Karpas-422 (cell line): ENCODE measurements around the gene TRIM66. TPM values are rescaled to one million over a fixed set of nuclear protein-coding genes. Genes with fewer than 3 reads are reported as not detected.

Experiments
- DNase-seq: peaks from one replicate; pipeline ENCODE4 v3.0.0-alpha.2; 2015
- H2AFZ ChIP-seq: fragments of 200-600 bp; sonication (generic); 2 replicates; pipeline ENCODE4 v1.6.1; 2014; ENCODE audit warnings: antibody characterized with exemption, low read length, mixed read lengths
- H3K27ac ChIP-seq: fragments of 200-600 bp; sonication (generic); 2 replicates; pipeline ENCODE4 v1.5.1; 2014; ENCODE audit warnings: mild to moderate bottlenecking, low read length, moderate library complexity
- H3K27me3 ChIP-seq: fragments of 200-600 bp; sonication (generic); 2 replicates; pipeline ENCODE4 v1.6.1; 2014; ENCODE audit warnings: low read length, mixed read lengths
- H3K36me3 ChIP-seq: fragments of 200-600 bp; sonication (generic); 2 replicates; pipeline ENCODE4 v1.6.1; 2014; ENCODE audit warnings: low read length, mixed read lengths; ENCODE audit not compliant: insufficient read depth
- H3K4me1 ChIP-seq: fragments of 200-600 bp; sonication (generic); 2 replicates; pipeline ENCODE4 v1.6.1; 2014; ENCODE audit warnings: mild to moderate bottlenecking, low read length, mixed read lengths
- H3K4me2 ChIP-seq: fragments of 200-600 bp; sonication (generic); 2 replicates; pipeline ENCODE4 v1.6.1; 2014; ENCODE audit warnings: low read length, low read depth, mild to moderate bottlenecking; ENCODE audit not compliant: poor library complexity, severe bottlenecking
- H3K4me3 ChIP-seq: fragments of 200-600 bp; sonication (generic); 2 replicates; pipeline ENCODE4 v1.5.1; 2014; ENCODE audit warnings: mild to moderate bottlenecking, antibody characterized with exemption, low read length, mixed read lengths
- H3K79me2 ChIP-seq: fragments of 200-600 bp; sonication (generic); 2 replicates; pipeline ENCODE4 v1.6.1; 2014; ENCODE audit warnings: mild to moderate bottlenecking, low read length, mixed read lengths
- H3K9ac ChIP-seq: fragments of 200-600 bp; sonication (generic); 2 replicates; pipeline ENCODE4 v1.6.0; 2014; ENCODE audit warnings: low read length
- H3K9me2 ChIP-seq: fragments of 200-600 bp; sonication (generic), shearing (Covaris generic); replicated peaks from 2 replicates; pipeline ENCODE4 v1.6.0; 2014; ENCODE audit warnings: mild to moderate bottlenecking, low read length, moderate library complexity; ENCODE audit not compliant: insufficient read depth
- H3K9me3 ChIP-seq: fragments of 300-700, 200-600 bp; sonication (generic); 2 replicates; pipeline ENCODE4 v1.6.1; 2014; ENCODE audit warnings: low read length, mixed read lengths
- H4K20me1 ChIP-seq: fragments of 200-600 bp; sonication (generic); 2 replicates; pipeline ENCODE4 v1.6.1; 2014; ENCODE audit warnings: mild to moderate bottlenecking, antibody characterized with exemption, low read length, low read depth; ENCODE audit not compliant: insufficient read depth
- total RNA-seq: library from RNA; depleted of rRNA; stranded (reverse); fragments of >200 nt; shearing (Covaris generic); gene quantifications from 2 replicates; pipeline ENCODE4 v1.2.3, GENCODE V29; 2014; ENCODE audit warnings: low replicate concordance

TRIM66 gene
- total RNA-seq, 1 experiment from 2014 or later = 13.3 TPM

DNA sequence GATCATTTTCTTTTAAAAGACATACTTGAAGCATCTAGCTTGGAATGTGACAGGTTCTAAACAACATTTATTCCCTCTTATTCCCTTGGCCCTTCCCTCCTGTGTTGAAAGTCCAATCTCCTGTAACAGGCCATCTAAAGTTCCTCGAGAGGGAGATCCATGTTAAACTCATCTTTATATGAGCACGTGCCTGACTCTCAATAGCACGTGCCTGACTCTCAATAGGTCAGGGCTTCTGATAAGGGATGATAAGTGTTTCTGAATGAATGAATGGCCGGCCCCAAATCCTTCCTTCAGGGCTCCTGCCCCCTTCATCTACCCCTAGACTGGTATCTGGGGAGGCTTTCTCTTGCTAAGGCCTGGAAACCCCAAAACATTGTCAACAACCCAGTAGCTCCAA lies 27.3 kb upstream of the TRIM66 start:
- Histone ChIP-seq H3K4me2 (no peak overlapping the region), H3K27ac (no peak overlapping the region), H3K36me3 (no peaks in the 10 kb centered on the region), H3K9ac (no peak overlapping the region), H3K9me2 (no peaks in the 10 kb centered on the region), H3K79me2 (no peaks in the 10 kb centered on the region), H3K9me3 (no peaks in the 10 kb centered on the region), H3K4me3 (no peak overlapping the region), H3K4me1 (peaks cover 6% of the 10 kb centered on the region; the same call in 1 of the 2 replicates), H2AFZ (no peak overlapping the region), H3K27me3 (no peaks in the 10 kb centered on the region), H4K20me1 (no peaks in the 10 kb centered on the region)
- DNase-seq = no peak

DNA sequence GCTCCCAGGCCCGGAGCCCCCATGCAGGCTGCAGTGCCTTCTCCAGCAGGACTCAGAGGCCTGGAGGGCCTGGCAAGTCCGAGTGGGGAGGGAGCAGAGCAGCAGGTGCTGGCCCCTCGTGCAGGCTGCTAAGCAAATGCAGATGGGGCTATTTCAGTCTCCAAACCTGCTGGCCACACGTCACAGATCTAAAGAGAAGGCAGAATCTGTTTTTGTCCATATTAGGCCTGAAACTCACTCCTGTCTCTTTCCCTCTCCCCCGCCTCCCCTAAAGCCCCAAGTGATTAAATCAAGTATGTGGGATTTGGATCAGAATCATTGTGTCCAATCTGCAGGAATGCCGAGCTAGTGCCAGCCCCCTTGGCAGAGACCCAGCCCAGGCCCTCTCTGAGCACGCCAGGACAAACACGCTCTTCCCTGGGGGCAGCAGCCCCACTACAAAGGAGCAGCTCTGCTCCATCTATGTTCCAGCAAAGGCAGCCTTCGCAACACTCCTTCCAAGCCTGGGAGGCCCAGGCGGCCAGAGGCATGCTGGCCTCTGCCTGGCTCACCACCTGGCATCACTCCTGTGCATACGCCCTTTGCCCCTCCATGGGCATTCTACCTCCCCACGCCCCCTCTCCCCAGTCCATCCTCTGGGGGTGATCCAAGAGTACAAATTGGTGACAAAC lies 26.7 kb upstream of the TRIM66 start:
- Histone ChIP-seq H3K9ac (no peak overlapping the region), H3K27ac (no peak overlapping the region), H3K4me1 (peaks cover 6% of the 10 kb centered on the region; the same call in 1 of the 2 replicates), H3K4me3 (no peak overlapping the region), H2AFZ (no peak overlapping the region), H3K9me2 (no peaks in the 10 kb centered on the region), H3K4me2 (no peak overlapping the region), H3K9me3 (no peaks in the 10 kb centered on the region), H3K79me2 (no peaks in the 10 kb centered on the region), H3K27me3 (no peaks in the 10 kb centered on the region), H4K20me1 (no peaks in the 10 kb centered on the region), H3K36me3 (no peaks in the 10 kb centered on the region)
- no peak for DNase-seq

DNA sequence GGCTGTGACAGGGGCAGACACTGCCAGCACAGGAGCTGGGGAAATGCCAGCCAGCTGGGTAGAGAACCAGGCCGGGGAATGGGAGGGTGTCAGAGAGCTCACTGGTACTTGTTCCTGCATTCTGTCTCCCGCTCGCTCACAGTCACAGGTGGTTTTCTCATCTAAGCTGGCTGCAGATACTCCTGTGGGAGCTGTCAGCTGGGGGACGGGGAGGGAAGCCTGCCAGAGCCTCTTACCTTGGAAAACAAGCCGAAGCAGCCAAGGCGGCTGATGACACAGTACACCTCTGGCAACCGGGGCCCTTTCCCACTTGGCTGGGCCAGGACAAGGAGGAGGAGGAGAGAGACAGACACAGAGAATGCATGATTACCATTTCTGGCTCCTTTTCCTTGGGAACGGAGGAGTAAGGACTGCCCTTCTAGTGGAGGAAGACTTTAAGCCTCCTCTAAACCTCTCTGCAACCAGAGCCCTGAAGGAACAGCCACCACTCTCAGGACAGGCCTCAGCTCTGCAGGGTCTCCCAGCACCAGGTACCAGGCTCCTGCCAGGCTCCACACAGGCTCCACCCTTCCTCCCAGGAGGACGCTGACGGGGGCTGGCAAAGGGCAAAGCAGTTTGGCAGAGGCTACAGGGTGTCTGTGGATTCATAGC lies 25.2 kb upstream of the TRIM66 start:
- no peak for DNase-seq
- no peaks in the 10 kb centered on the region for H3K9me2 ChIP-seq
- no peak overlapping the region for H3K27ac ChIP-seq
- no peak overlapping the region for H3K4me3 ChIP-seq
- no peaks in the 10 kb centered on the region for H3K36me3 ChIP-seq
- H3K9ac ChIP-seq = no peak overlapping the region
- H3K79me2 ChIP-seq = no peaks in the 10 kb centered on the region
- H3K9me3 ChIP-seq = no peaks in the 10 kb centered on the region
- no peaks in the 10 kb centered on the region for H3K27me3 ChIP-seq
- no peak overlapping the region for H3K4me2 ChIP-seq
- no peak overlapping the region for H2AFZ ChIP-seq
- no peaks in the 10 kb centered on the region for H4K20me1 ChIP-seq
- H3K4me1 ChIP-seq = peaks cover 6% of the 10 kb centered on the region; the same call in 1 of the 2 replicates

DNA sequence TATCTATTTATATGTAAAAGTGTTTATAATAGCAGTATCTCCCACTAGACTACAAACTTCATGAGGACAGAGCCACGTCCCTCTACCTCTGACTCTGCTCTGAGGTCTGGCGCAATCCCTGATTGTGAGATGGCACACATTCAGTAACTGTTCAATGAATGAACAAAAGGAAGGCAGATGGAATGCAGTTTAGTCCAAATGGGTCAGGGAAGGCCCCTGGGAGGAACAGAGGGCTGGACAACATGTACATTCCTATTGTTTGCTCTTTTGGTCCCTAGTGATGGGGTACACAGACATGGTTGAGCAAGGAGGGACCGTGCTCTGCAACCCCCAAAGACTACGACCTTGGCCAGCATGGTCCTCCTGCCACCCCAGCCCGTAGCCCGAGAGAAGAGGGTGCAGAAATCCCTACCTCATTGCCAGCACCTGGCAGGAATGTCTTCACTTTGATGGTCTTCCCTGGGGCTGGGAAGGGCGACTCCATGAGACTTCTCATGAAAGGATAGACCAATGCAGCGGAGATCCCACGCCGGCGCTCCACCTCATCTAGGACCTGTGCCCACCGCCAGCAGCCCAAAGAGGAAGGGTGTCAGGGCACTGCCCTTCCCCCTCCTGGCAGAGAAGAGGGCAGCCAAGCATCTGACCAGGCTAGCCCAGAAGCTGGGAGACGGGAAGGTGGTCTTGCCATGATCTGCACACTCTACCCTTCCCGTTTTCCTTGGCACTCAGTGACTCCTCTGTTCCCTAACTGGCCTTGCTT lies 24.4 kb upstream of the TRIM66 start:
- Histone ChIP-seq H3K27me3 (no peaks in the 10 kb centered on the region), H3K27ac (no peak overlapping the region), H3K4me3 (no peak overlapping the region), H3K4me2 (no peak overlapping the region), H3K9ac (no peak overlapping the region), H4K20me1 (no peaks in the 10 kb centered on the region), H3K36me3 (no peaks in the 10 kb centered on the region), H3K79me2 (no peaks in the 10 kb centered on the region), H3K9me2 (no peaks in the 10 kb centered on the region), H3K9me3 (no peaks in the 10 kb centered on the region), H2AFZ (no peak overlapping the region), H3K4me1 (peaks cover 6% of the 10 kb centered on the region; the same call in 1 of the 2 replicates)
- no peak for DNase-seq

DNA sequence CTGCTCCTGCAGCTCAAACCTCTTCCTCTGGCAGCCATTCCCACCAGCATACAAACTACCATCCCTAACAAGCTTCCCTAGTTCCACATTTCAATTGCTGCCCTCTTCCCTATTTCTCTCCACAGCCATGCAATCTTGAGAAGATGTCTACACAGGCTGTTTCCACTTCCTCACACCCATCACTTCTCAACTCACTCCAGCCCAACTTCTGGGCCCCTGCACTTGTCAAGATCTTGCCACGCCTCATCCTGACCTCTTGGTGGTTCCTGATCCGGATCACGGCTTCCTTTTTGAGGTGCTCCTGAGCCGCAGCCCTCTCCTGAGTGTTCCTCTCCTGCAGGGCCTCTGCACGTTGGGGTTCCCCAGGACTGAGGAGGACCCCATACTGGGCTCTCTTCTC lies 22.7 kb upstream of the TRIM66 start:
- Histone ChIP-seq H3K36me3 (no peaks in the 10 kb centered on the region), H3K4me1 (peaks cover 14% of the 10 kb centered on the region), H3K79me2 (no peaks in the 10 kb centered on the region), H3K4me3 (no peak overlapping the region), H3K27ac (no peak overlapping the region), H2AFZ (no peak overlapping the region), H3K9me2 (no peaks in the 10 kb centered on the region), H3K9ac (no peak overlapping the region), H3K27me3 (no peaks in the 10 kb centered on the region), H3K9me3 (no peaks in the 10 kb centered on the region), H4K20me1 (no peaks in the 10 kb centered on the region), H3K4me2 (no peak overlapping the region)
- DNase-seq = no peak

DNA sequence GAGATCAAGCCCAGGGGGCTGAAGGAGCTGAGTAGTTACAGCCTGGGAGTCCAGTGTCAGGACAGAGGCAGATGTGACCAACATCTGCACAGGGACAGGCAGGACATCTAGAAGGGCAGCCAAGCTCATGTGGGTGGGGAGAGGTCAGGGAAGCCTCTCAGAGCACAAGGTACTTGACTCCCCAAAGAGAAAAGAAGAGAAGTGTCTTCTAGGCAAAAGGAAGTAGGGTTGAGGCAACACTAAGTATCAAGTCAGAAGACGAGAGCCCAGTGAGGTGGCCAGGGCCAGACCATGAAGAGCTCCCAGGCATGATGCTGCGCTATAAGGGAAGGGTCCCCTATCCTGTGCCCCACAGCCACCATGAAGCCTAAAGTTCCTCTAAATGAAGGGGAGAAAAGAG lies 21.7 kb upstream of the TRIM66 start:
- Histone ChIP-seq H3K27ac (no peak overlapping the region), H3K9ac (no peak overlapping the region), H3K4me1 (peaks cover 22% of the 10 kb centered on the region), H2AFZ (no peak overlapping the region), H3K79me2 (no peaks in the 10 kb centered on the region), H4K20me1 (no peaks in the 10 kb centered on the region), H3K27me3 (no peaks in the 10 kb centered on the region), H3K4me2 (no peak overlapping the region), H3K9me3 (no peaks in the 10 kb centered on the region), H3K4me3 (no peak overlapping the region), H3K36me3 (no peaks in the 10 kb centered on the region), H3K9me2 (no peaks in the 10 kb centered on the region)
- no peak for DNase-seq

- Histone ChIP-seq H4K20me1 (no peaks in the 10 kb centered on the region), H3K27ac (no peak overlapping the region), H3K27me3 (no peaks in the 10 kb centered on the region), H3K79me2 (no peaks in the 10 kb centered on the region), H3K4me3 (no peak overlapping the region), H3K9me2 (no peaks in the 10 kb centered on the region), H3K9me3 (no peaks in the 10 kb centered on the region), H3K4me2 (no peak overlapping the region), H3K36me3 (no peaks in the 10 kb centered on the region), H3K4me1 (peaks cover 19% of the 10 kb centered on the region), H3K9ac (no peak overlapping the region), H2AFZ (no peak overlapping the region)
- DNase-seq = no peak
Measured at GRCh38 chr11:8702598-8702915, 20.1 kb upstream of the TRIM66 start.

DNA sequence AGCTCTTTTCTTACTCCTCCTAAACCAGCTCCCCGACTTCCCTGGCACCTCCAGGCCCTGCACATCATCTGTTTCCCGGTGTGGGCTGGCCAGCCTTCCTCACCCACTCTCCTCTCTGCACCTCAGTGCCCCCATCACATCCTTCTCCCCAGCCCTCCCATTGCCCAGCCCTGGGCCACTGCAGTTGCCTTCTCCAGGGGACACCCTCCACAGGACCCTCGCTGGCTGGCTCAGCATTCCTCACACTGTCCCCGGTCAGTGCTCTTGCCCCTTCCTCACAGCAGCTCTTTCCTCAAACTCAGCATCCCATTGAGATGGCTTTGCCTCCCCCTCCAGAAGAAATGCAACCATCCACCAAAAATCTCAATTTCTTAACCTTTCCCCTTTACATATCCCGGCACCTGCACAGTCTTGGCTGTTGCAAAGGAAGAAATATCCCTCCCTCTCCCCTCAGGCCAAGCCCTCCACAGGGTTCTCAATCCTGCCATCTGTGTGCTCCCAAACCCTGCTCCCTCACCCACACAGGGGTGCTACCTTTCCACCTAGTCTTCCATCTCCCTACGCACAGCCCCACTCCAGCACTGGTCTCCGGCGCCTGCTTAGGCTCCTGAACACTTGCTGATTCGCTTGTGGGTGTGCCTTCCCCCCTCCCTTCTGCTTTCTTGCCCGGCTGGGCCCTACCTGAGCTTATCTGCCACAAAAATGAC lies 19.6 kb upstream of the TRIM66 start:
- no peak for DNase-seq
- no peak overlapping the region for H2AFZ ChIP-seq
- no peak overlapping the region for H3K4me2 ChIP-seq
- H3K36me3 ChIP-seq = no peaks in the 10 kb centered on the region
- no peaks in the 10 kb centered on the region for H4K20me1 ChIP-seq
- no peak overlapping the region for H3K27ac ChIP-seq
- peaks cover 19% of the 10 kb centered on the region for H3K4me1 ChIP-seq
- no peak overlapping the region for H3K9ac ChIP-seq
- no peaks in the 10 kb centered on the region for H3K79me2 ChIP-seq
- no peak overlapping the region for H3K4me3 ChIP-seq
- no peaks in the 10 kb centered on the region for H3K27me3 ChIP-seq
- no peaks in the 10 kb centered on the region for H3K9me2 ChIP-seq
- no peaks in the 10 kb centered on the region for H3K9me3 ChIP-seq
